ENCODE data around the gene PDE8B.

- TF ChIP-seq CTCF (IDR thresholded peaks at IDR 0.05) (no peak), POLR2A (IDR thresholded peaks at IDR 0.05) (no peak), EP300 (IDR thresholded peaks at IDR 0.05) (no peak)
Observed at GRCh38 chr5:77211691-77212047, 1.2 kb downstream of the PDE8B start.
